HFFc6 (cell line): ENCODE measurements around the gene OXGR1. TPM values are rescaled to one million over a fixed set of nuclear protein-coding genes. Genes with fewer than 3 reads are reported as not detected.

ENCODE experiments used
- DNase-seq: peaks from one replicate; pipeline ENCODE4 v3.0.0-alpha.2; 2018
- H3K27ac Mint-ChIP-seq: 2 replicates; pipeline ENCODE4 v1.8.0; 2020; ENCODE audit warnings: mild to moderate bottlenecking, mixed read lengths
- H3K27me3 Mint-ChIP-seq: 2 replicates; pipeline ENCODE4 v1.8.0; 2021; ENCODE audit warnings: mild to moderate bottlenecking, moderate library complexity, mixed read lengths; ENCODE audit not compliant: insufficient read depth
- H3K36me3 Mint-ChIP-seq: 2 replicates; pipeline ENCODE4 v1.8.0; 2021; ENCODE audit warnings: low read depth, mixed read lengths
- H3K4me1 Mint-ChIP-seq: 2 replicates; pipeline ENCODE4 v1.8.0; 2020; ENCODE audit warnings: low read depth, mixed read lengths
- H3K4me3 Mint-ChIP-seq: 2 replicates; pipeline ENCODE4 v1.8.0; 2020; ENCODE audit warnings: mild to moderate bottlenecking, moderate library complexity, mixed read lengths
- H3K9me3 Mint-ChIP-seq: 2 replicates; pipeline ENCODE4 v1.8.0; 2020; ENCODE audit warnings: mild to moderate bottlenecking, mixed read lengths
- total RNA-seq, 6 experiments: library from RNA; stranded (reverse); fragmentation: NEBNext Ultra II Directional; extraction: Animal tissue kit (Norgen Biotek cat#: 25700); gene quantifications; 2 replicates in 1 of 6; 3 replicates in 5 of 6; pipeline ENCODE4 v1.2.3, GENCODE V29; 2021
- TF ChIP-seq, protein P1 (sequence below): fragments of 200-600 bp; sonication (generic); IDR thresholded peaks from 2 replicates; pipeline ENCODE4 v1.5.0; 2021; ENCODE audit warnings: antibody characterized with exemption, mild to moderate bottlenecking

Gene OXGR1
- total RNA-seq, 6 experiments from 2014 or later: not detected

DNA sequence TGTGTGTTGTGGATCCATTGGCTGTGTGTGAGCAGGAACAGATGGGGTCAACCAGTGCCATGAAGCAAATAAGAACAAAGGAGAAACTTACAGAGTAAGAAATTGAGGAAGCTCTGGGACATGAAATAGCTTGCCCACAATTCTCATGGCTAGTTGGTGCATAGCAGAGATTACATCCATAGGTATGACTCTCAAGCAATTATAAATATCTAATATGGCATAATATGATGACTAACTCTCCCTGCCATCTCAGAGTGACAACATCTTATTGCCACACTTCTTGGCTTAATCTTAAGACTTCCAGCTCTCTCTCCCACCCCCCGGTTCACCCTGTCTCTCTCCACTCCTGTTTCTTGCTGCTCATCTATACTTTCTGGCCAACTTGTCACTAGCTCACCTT, 53.3 kb downstream of the OXGR1 start:
- TF ChIP-seq, protein P1, sequence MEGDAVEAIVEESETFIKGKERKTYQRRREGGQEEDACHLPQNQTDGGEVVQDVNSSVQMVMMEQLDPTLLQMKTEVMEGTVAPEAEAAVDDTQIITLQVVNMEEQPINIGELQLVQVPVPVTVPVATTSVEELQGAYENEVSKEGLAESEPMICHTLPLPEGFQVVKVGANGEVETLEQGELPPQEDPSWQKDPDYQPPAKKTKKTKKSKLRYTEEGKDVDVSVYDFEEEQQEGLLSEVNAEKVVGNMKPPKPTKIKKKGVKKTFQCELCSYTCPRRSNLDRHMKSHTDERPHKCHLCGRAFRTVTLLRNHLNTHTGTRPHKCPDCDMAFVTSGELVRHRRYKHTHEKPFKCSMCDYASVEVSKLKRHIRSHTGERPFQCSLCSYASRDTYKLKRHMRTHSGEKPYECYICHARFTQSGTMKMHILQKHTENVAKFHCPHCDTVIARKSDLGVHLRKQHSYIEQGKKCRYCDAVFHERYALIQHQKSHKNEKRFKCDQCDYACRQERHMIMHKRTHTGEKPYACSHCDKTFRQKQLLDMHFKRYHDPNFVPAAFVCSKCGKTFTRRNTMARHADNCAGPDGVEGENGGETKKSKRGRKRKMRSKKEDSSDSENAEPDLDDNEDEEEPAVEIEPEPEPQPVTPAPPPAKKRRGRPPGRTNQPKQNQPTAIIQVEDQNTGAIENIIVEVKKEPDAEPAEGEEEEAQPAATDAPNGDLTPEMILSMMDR: no peak
- Mint-ChIP-seq H3K36me3 (no peaks in the 10 kb centered on the region), H3K9me3 (peaks cover 4% of the 10 kb centered on the region; the same call in 1 of the 2 replicates), H3K4me1 (no peaks in the 10 kb centered on the region), H3K4me3 (no peak overlapping the region), H3K27me3 (no peaks in the 10 kb centered on the region), H3K27ac (no peak overlapping the region)
- no peak for DNase-seq

DNA sequence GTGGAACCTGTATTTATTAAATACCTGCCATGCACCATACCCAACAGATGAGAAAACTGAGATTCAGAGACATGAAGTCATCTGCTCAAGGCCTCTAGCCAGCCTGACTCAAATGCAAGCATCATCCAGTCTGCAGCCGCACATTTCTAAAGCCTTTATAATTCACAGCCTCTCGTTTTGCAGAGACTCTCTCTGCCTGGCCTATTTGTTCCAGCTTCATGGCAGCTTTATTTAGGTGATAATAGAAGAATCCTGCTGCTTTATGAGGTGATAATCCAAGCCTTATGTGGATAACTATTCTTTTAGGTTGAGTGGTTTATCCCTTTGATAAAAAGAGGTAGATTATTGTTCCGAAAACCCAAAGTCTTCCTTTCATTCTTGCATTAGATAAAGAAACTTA, 58.4 kb downstream of the OXGR1 start:
- Mint-ChIP-seq H3K36me3 (no peaks in the 10 kb centered on the region), H3K27ac (no peak overlapping the region), H3K27me3 (peaks cover 2% of the 10 kb centered on the region; the same call in 1 of the 2 replicates), H3K4me1 (no peaks in the 10 kb centered on the region), H3K9me3 (no peaks in the 10 kb centered on the region; the same call in 1 of the 2 replicates), H3K4me3 (no peak overlapping the region)
- no peak for DNase-seq
- TF ChIP-seq, protein P1: no peak

Other genes starting within 250 kb of the OXGR1 start
- gene MBNL2, start 227.9 kb upstream of the OXGR1 start, total RNA-seq: 100 to 1,000 TPM in 3 of 6 experiments, 10 to 100 TPM in 3; 78.5 to 138 (median 99.8) TPM